Measurements from ENCODE around the gene MYOG.

GRCh38 chr1:203074610-203075009 lies 11.2 kb downstream of the MYOG start:
- TF ChIP-seq CTCF (IDR thresholded peaks at IDR 0.05) (no peak), POLR2AphosphoS5 (IDR thresholded peaks at IDR 0.05) (no peak), POLR2A (IDR thresholded peaks at IDR 0.05) (no peak)

All from transverse colon (tissue), 4 donors.